DND-41 (cell line): ENCODE results near the gene PCARE.
"Not testable (repeated sequence)": the region's sequence is repeated elsewhere in the genome, so short reads cannot be mapped to it uniquely, and the experiment has no call there.

ENCODE experiments used
- ATAC-seq: fragments of 200-7000 bp; cut with Tn5 transposase; 3 replicates; pipeline ENCODE4 v1.9.1; 2021; ENCODE audit warnings: low read depth; ENCODE audit not compliant: insufficient read depth
- DNase-seq: peaks from one replicate; pipeline ENCODE4 v3.0.0-alpha.2; 2020
- H2AFZ ChIP-seq: 2 replicates; pipeline ENCODE4 v1.6.0; 2012; ENCODE audit warnings: low read depth, low read length
- H3K27ac ChIP-seq: 2 replicates; pipeline ENCODE4 v1.5.1; 2012; ENCODE audit warnings: low read length, inconsistent platforms
- H3K27me3 ChIP-seq: fragments of 200-600 bp; sonication (generic); 2 replicates; pipeline ENCODE4 v1.6.0; 2012; ENCODE audit warnings: low read length, mild to moderate bottlenecking, inconsistent platforms; ENCODE audit not compliant: insufficient read depth, poor library complexity
- H3K36me3 ChIP-seq: 2 replicates; pipeline ENCODE4 v1.5.1; 2012; ENCODE audit warnings: low read length, inconsistent platforms; ENCODE audit not compliant: insufficient read depth
- H3K4me1 ChIP-seq: 2 replicates; pipeline ENCODE4 v1.5.1; 2012; ENCODE audit warnings: mild to moderate bottlenecking, low read length; ENCODE audit not compliant: insufficient read depth
- H3K4me2 ChIP-seq: 2 replicates; pipeline ENCODE4 v1.6.0; 2012; ENCODE audit warnings: mild to moderate bottlenecking, moderate library complexity, low read length, inconsistent platforms; ENCODE audit not compliant: insufficient read depth
- H3K4me3 ChIP-seq, 2 experiments: fragments of 200-600 bp in 1 of 2; shearing (Covaris generic) in 1 of 2; 2 replicates each; pipeline ENCODE4 v1.5.1; 2012 to 2016; ENCODE audit warnings: inconsistent platforms in 2 of 2, low read length in 2 of 2, mild to moderate bottlenecking in 2 of 2, low read depth in 1 of 2, moderate library complexity in 1 of 2
- H3K79me2 ChIP-seq: 2 replicates; pipeline ENCODE4 v1.6.0; 2012; ENCODE audit warnings: low read length, inconsistent platforms; ENCODE audit not compliant: insufficient read depth
- H3K9ac ChIP-seq: 2 replicates; pipeline ENCODE4 v1.6.0; 2012; ENCODE audit warnings: low read depth, mild to moderate bottlenecking, inconsistent platforms, low read length, moderate library complexity
- H3K9me3 ChIP-seq: 2 replicates; pipeline ENCODE4 v1.5.1; 2012; ENCODE audit warnings: low read length, moderate library complexity, mild to moderate bottlenecking, inconsistent platforms; ENCODE audit not compliant: insufficient read depth, severe bottlenecking
- H4K20me1 ChIP-seq: 2 replicates; pipeline ENCODE4 v1.6.0; 2012; ENCODE audit warnings: low read length; ENCODE audit not compliant: insufficient read depth
- CTCF ChIP-seq: IDR thresholded peaks from 2 replicates; pipeline ENCODE4 v1.5.1; 2012; ENCODE audit warnings: borderline replicate concordance, low read length, moderate library complexity, mild to moderate bottlenecking; ENCODE audit not compliant: poor library complexity, severe bottlenecking; ENCODE audit errors: extremely low read depth
- EZH2 ChIP-seq: IDR thresholded peaks from 3 replicates; pipeline ENCODE4 v1.6.1; 2012; ENCODE audit warnings: borderline replicate concordance, low read depth, mild to moderate bottlenecking, moderate library complexity, low read length, inconsistent platforms; ENCODE audit not compliant: severe bottlenecking

The PCARE gene

DNA sequence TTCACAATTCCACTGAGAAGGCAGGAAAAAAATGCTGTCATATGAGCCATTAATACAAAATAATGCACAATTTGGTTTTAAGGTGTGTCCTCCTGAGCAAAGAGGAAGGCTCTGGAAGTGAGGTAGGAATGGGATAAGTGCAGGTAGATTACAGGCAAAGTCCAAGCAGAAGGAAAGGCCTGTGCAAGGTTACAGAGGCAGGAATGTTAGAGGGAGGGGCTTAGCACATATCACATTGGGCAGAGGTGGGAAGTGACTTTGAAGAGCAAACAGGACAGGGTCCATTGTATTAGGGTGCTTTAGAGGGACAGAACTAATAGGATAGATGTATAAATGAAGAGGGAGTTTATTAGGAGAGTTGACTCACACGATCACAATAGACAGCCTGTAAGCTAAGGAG lies 26.2 kb upstream of the PCARE start:
- no peak for ATAC-seq
- Histone ChIP-seq H3K9ac (no peak overlapping the region), H3K4me3 (no peak overlapping the region), H2AFZ (no peak overlapping the region), H3K27me3 (peaks cover 4% of the 10 kb centered on the region), H4K20me1 (no peaks in the 10 kb centered on the region), H3K79me2 (no peaks in the 10 kb centered on the region), H3K36me3 (no peaks in the 10 kb centered on the region), H3K9me3 (no peaks in the 10 kb centered on the region), H3K27ac (no peak overlapping the region), H3K4me2 (no peak overlapping the region), H3K4me1 (no peaks in the 10 kb centered on the region)
- TF ChIP-seq CTCF, result no peak
- DNase-seq, result no peak

DNA sequence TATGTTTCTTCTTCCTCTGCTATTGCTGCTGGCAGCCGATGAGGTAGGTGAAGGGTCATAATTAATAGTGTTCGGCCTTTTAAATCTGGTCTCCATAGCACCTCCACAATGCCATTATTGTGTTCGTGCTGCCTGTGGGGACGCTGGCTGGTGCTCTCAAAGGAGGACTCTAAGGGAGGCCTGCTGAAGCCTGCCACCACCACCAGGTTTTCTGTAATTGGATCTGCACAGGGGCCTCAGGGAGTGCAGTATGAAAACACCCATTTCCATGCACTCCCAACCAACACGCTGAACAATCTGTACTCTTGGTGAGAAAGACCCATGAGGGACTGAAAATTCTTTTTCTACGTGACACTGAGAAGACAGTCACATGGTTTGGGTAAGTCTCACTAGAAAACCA lies 23.2 kb upstream of the PCARE start:
- no peak for DNase-seq
- no peaks in the 10 kb centered on the region for H3K9me3 ChIP-seq
- H4K20me1 ChIP-seq, result no peaks in the 10 kb centered on the region
- H3K27me3 ChIP-seq, result peaks cover 4% of the 10 kb centered on the region
- no peak overlapping the region for H3K4me2 ChIP-seq
- TF ChIP-seq EZH2 (no peak), CTCF (no peak)
- H3K4me3 ChIP-seq, result no peak overlapping the region
- H3K27ac ChIP-seq, result no peak overlapping the region
- no peaks in the 10 kb centered on the region for H3K79me2 ChIP-seq
- no peak overlapping the region for H2AFZ ChIP-seq
- no peak for ATAC-seq
- no peaks in the 10 kb centered on the region for H3K4me1 ChIP-seq
- H3K36me3 ChIP-seq, result no peaks in the 10 kb centered on the region
- H3K9ac ChIP-seq, result no peak overlapping the region

- DNase-seq, result no peak
- Histone ChIP-seq H3K27ac (no peak overlapping the region), H3K27me3 (peaks cover 4% of the 10 kb centered on the region), H3K9ac (no peak overlapping the region), H3K36me3 (no peaks in the 10 kb centered on the region), H3K4me3 (no peak overlapping the region), H2AFZ (no peak overlapping the region), H3K79me2 (no peaks in the 10 kb centered on the region), H3K4me1 (no peaks in the 10 kb centered on the region), H4K20me1 (no peaks in the 10 kb centered on the region), H3K4me2 (no peak overlapping the region), H3K9me3 (no peaks in the 10 kb centered on the region)
- TF ChIP-seq CTCF (no peak), EZH2 (no peak)
- ATAC-seq, result no peak
Observed at GRCh38 chr2:29096969-29097368, 22.6 kb upstream of the PCARE start.

DNA sequence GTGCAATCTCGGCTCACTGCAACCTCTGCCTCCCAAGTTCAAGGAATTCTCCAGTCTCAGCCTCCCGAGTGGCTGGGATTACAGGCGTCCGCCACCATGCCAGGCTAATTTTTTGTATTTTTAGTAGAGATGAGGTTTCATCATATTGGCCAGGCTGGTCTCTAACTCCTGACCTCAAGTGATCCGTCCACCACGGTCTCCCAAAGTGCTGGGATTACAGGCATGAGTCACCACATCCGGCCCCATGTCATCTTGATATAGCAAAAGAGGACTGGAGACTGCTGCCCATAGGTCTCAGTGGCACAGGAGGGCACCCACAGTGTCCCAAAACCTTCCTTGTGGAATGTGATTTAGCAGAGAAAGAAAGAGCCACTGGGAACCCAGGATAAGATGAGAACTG lies 16.0 kb upstream of the PCARE start:
- H3K9ac ChIP-seq, H3K4me1 ChIP-seq, H3K36me3 ChIP-seq, H4K20me1 ChIP-seq, DNase-seq, H3K27ac ChIP-seq, H3K27me3 ChIP-seq, H3K9me3 ChIP-seq, ATAC-seq, H3K4me2 ChIP-seq, H3K4me3 ChIP-seq, H2AFZ ChIP-seq, H3K79me2 ChIP-seq: not testable (repeated sequence)
